ENCODE measurements around the gene MLF2.
A peak's percentile ranks its signal among the peaks of the same experiment; 100 is the strongest.

MLF2 gene

GRCh38 chr12:6778574-6779550 is 25.9 kb upstream of the MLF2 start:
- DNase-seq (ENCODE audit: low read depth in 2 of 3, low spot score in 1 of 3): peak; percentile 82 to 93 (median 86)

GRCh38 chr12:6778217-6778573 is 25.3 kb upstream of the MLF2 start:
- no peak for DNase-seq (ENCODE audit: low read depth in 2 of 3, low spot score in 1 of 3)

GRCh38 chr12:6777386-6777785 is 24.4 kb upstream of the MLF2 start:
- no peak for DNase-seq (ENCODE audit: low read depth in 2 of 3, low spot score in 1 of 3)

- no peak for DNase-seq (ENCODE audit: low read depth in 2 of 3, low spot score in 1 of 3)
Measured at GRCh38 chr12:6775185-6776174, 22.5 kb upstream of the MLF2 start.

- DNase-seq (ENCODE audit: low read depth in 2 of 3, low spot score in 1 of 3): no peak
Measured at GRCh38 chr12:6774499-6775062, 21.6 kb upstream of the MLF2 start.

- no peak for DNase-seq (ENCODE audit: low read depth in 2 of 3, low spot score in 1 of 3)
Measured at GRCh38 chr12:6773590-6774351, 20.8 kb upstream of the MLF2 start.

GRCh38 chr12:6772726-6773589 is 20.0 kb upstream of the MLF2 start:
- DNase-seq (ENCODE audit: low read depth in 2 of 3, low spot score in 1 of 3): no peak

- peak in 2 of 3 donors; percentile 59 to 61 for DNase-seq (ENCODE audit: low read depth in 2 of 3, low spot score in 1 of 3)
Measured at GRCh38 chr12:6772331-6772695, 19.4 kb upstream of the MLF2 start, which contains the start of gene LAG3. Gene LAG3, plus strand, starts transcription at chr12:6772520. Its CDS starts 333 bp downstream, at chr12:6772853.

GRCh38 chr12:6771509-6772330 is 18.8 kb upstream of the MLF2 start:
- DNase-seq (ENCODE audit: low read depth in 2 of 3, low spot score in 1 of 3): no peak

GRCh38 chr12:6771091-6771495 is 18.2 kb upstream of the MLF2 start:
- DNase-seq (ENCODE audit: low read depth in 2 of 3, low spot score in 1 of 3): no peak

GRCh38 chr12:6770600-6770999 is 17.7 kb upstream of the MLF2 start:
- no peak for DNase-seq (ENCODE audit: low read depth in 2 of 3, low spot score in 1 of 3)

- DNase-seq (ENCODE audit: low read depth in 2 of 3, low spot score in 1 of 3): no peak
Measured at GRCh38 chr12:6770094-6770493, 17.2 kb upstream of the MLF2 start.

- no peak for DNase-seq (ENCODE audit: low read depth in 2 of 3, low spot score in 1 of 3)
Measured at GRCh38 chr12:6769666-6770065, 16.7 kb upstream of the MLF2 start.

GRCh38 chr12:6768990-6769389 is 16.0 kb upstream of the MLF2 start:
- DNase-seq (ENCODE audit: low read depth in 2 of 3, low spot score in 1 of 3): no peak

GRCh38 chr12:6768437-6768914 is 15.5 kb upstream of the MLF2 start:
- no peak for DNase-seq (ENCODE audit: low read depth in 2 of 3, low spot score in 1 of 3)

- no peak for DNase-seq (ENCODE audit: low read depth in 2 of 3, low spot score in 1 of 3)
Measured at GRCh38 chr12:6767353-6768319, 14.7 kb upstream of the MLF2 start.

GRCh38 chr12:6766651-6767349 is 13.9 kb upstream of the MLF2 start:
- no peak for DNase-seq (ENCODE audit: low read depth in 2 of 3, low spot score in 1 of 3)
